ENCODE measurements around the gene CSDE1. TPM values are rescaled to one million over a fixed set of nuclear protein-coding genes. Genes with fewer than 3 reads are reported as not detected.
"Not testable (repeated sequence)": the region's sequence is repeated elsewhere in the genome, so short reads cannot be mapped to it uniquely, and the experiment has no call there.

The CSDE1 gene
- total RNA-seq: 100 to 1,000 TPM; 496 to 514 TPM

GRCh38 chr1:114757455-114758255, at the start of gene CSDE1:
CSDE1 (minus strand) TSS chr1:114757984; CDS start chr1:114739890, 18,094 bp downstream.
- DNase-seq: peak; percentile 98
- ChIA-PET POLR2A (interaction anchor here (0.9 to 3.5 kb wide), 12 partner anchors 8 to 88 kb away, joined by 3 to 29 read pairs (median 6); partner anchors contain the start of genes DENND2C, NRAS and SIKE1), CTCF (no interaction called here)
- Mint-ChIP-seq H3K36me3 (ENCODE audit: low read depth) (peaks cover 31% of the 10 kb centered on the region), H3K4me3 (peak within 1 kb of the TSS; percentile 90), H3K27me3 (no peaks in the 10 kb centered on the region), H3K27ac (peak within 1 kb of the TSS; percentile 100), H3K9me3 (peaks cover under 1% of the 10 kb centered on the region), H3K4me1 (ENCODE audit: low read depth) (peaks cover 45% of the 10 kb centered on the region)
- intact Hi-C loops (cut with micrococcal nuclease): loop anchor here (2.0 to 5.0 kb wide), 2 partner anchors 23 to 40 kb away; partner anchors contain the start of genes NRAS and SIKE1
- ATAC-seq: peak; percentile 87
- peak; percentile 31 for TF ChIP-seq CTCF (IDR thresholded peaks at IDR 0.05)

GRCh38 chr1:114804449-114804848, 46.7 kb upstream of the CSDE1 start:
- POLR2A ChIA-PET; H3K36me3 Mint-ChIP-seq (ENCODE audit: low read depth); intact Hi-C loops (cut with micrococcal nuclease); H3K4me1 Mint-ChIP-seq (ENCODE audit: low read depth); CTCF ChIA-PET; H3K27me3 Mint-ChIP-seq; H3K9me3 Mint-ChIP-seq; ATAC-seq; DNase-seq; H3K27ac Mint-ChIP-seq; H3K4me3 Mint-ChIP-seq: not testable (repeated sequence)

DNA sequence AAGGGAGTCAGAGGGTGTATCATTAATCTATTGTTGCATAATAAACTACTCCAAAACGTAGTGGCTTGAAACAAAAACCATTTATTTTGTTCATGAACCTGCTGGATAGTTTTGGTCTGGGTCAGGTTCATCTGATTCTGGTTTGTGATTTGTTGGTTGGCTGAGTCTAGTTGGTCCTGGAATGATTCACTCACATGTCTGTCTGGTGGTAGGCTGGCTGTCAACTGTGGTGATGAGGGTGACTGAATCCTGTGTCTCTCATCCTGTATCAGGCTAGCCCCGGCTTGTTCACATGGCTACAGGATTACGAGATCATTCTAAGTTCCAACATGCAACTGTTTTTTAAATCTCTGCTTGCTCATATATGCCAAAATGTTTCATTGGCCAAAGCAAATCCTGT, 45.2 kb upstream of the CSDE1 start:
- DNase-seq: no peak

DNA sequence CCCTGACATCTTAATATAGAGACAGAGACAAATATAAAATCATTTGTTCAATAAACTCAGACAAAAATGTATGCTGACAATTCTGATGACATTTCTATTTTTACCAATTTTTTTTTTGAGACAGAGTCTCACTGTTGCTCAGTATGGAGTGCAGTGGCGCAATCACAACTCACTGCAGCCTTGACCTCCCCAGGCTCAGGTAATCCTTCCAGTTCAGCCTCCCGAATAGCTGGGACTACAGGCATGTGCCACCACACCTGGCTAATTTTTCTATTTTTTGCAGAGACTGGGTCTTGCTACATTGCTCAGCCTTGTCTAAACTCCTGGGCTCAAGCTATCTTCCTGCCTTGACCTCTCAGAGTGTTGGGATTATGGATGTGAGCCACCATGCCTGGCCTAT, 36.3 kb upstream of the CSDE1 start:
- ATAC-seq (no peak), DNase-seq (no peak)
- Mint-ChIP-seq H3K36me3 (ENCODE audit: low read depth) (no peaks in the 10 kb centered on the region), H3K4me1 (ENCODE audit: low read depth) (no peaks in the 10 kb centered on the region), H3K4me3 (no peak overlapping the region), H3K27ac (no peak overlapping the region), H3K9me3 (no peaks in the 10 kb centered on the region), H3K27me3 (peaks cover 13% of the 10 kb centered on the region)
- TF ChIP-seq CTCF (IDR thresholded peaks at IDR 0.05): no peak
- CTCF ChIA-PET: no interaction called here
- intact Hi-C loops (cut with micrococcal nuclease): no loop called here
- POLR2A ChIA-PET: no interaction called here

More for the DNA sequence above, 45.2 kb upstream of the CSDE1 start:
- no peak for ATAC-seq
- H3K9me3 Mint-ChIP-seq: no peaks in the 10 kb centered on the region
- POLR2A ChIA-PET: no interaction called here
- intact Hi-C loops (cut with micrococcal nuclease): no loop called here
- H3K4me1 Mint-ChIP-seq (ENCODE audit: low read depth): no peaks in the 10 kb centered on the region
- peaks cover 12% of the 10 kb centered on the region for H3K27me3 Mint-ChIP-seq
- CTCF ChIA-PET: no interaction called here
- no peak overlapping the region for H3K27ac Mint-ChIP-seq
- H3K36me3 Mint-ChIP-seq (ENCODE audit: low read depth): no peaks in the 10 kb centered on the region
- no peak for TF ChIP-seq CTCF (IDR thresholded peaks at IDR 0.05)
- no peak overlapping the region for H3K4me3 Mint-ChIP-seq

GRCh38 chr1:114790581-114790980, 32.8 kb upstream of the CSDE1 start:
- H3K27ac Mint-ChIP-seq; H3K4me1 Mint-ChIP-seq (ENCODE audit: low read depth); DNase-seq; H3K4me3 Mint-ChIP-seq; intact Hi-C loops (cut with micrococcal nuclease); POLR2A ChIA-PET; H3K36me3 Mint-ChIP-seq (ENCODE audit: low read depth); CTCF ChIA-PET; H3K9me3 Mint-ChIP-seq; ATAC-seq: not testable (repeated sequence)
- peaks cover 13% of the 10 kb centered on the region for H3K27me3 Mint-ChIP-seq

- DNase-seq; intact Hi-C loops (cut with micrococcal nuclease); H3K4me3 Mint-ChIP-seq; H3K4me1 Mint-ChIP-seq (ENCODE audit: low read depth); H3K9me3 Mint-ChIP-seq; ATAC-seq; H3K36me3 Mint-ChIP-seq (ENCODE audit: low read depth); H3K27ac Mint-ChIP-seq; CTCF ChIA-PET; POLR2A ChIA-PET; H3K27me3 Mint-ChIP-seq: not testable (repeated sequence)
These were observed 28.7 kb upstream of the CSDE1 start for GRCh38 chr1:114786440-114786839.

All from activated CD8-positive, alpha-beta T cell treated with anti-CD3 and anti-CD28 coated beads for 36 hours (primary cell).